ENCODE measurements around the gene OR2G6.

Gene OR2G6

GRCh38 chr1:248576260-248576980 is 68.5 kb downstream of the OR2G6 start:
- DNase-seq: no peak
